Osteoblast (primary cell): ENCODE data around the gene EGFR. TPM values are rescaled to one million over a fixed set of nuclear protein-coding genes. Genes with fewer than 3 reads are reported as not detected.

Experiments used
- DNase-seq: peaks from one replicate; pipeline ENCODE4 v3.0.0; 2011; ENCODE audit warnings: low spot score, mixed read lengths; ENCODE audit not compliant: insufficient read length; ENCODE audit errors: missing footprints
- H2AFZ ChIP-seq: 2 replicates; pipeline ENCODE4 v1.6.0; 2011; ENCODE audit warnings: mild to moderate bottlenecking, low read length
- H3K27ac ChIP-seq: 2 replicates; pipeline ENCODE4 v1.5.1; 2011; ENCODE audit warnings: mild to moderate bottlenecking, low read depth, low read length, moderate library complexity
- H3K27me3 ChIP-seq: 2 replicates; pipeline ENCODE4 v1.6.0; 2012; ENCODE audit warnings: mild to moderate bottlenecking, control low read depth, inconsistent platforms, low read length, moderate library complexity; ENCODE audit not compliant: insufficient read depth
- H3K36me3 ChIP-seq: 2 replicates; pipeline ENCODE4 v1.5.1; 2011; ENCODE audit warnings: mild to moderate bottlenecking, low read length, control low read depth, moderate library complexity; ENCODE audit not compliant: insufficient read depth
- H3K4me1 ChIP-seq: 2 replicates; pipeline ENCODE4 v1.5.1; 2011; ENCODE audit warnings: mild to moderate bottlenecking, low read length, control low read depth, moderate library complexity; ENCODE audit not compliant: insufficient read depth
- H3K4me2 ChIP-seq: 2 replicates; pipeline ENCODE4 v1.6.0; 2011; ENCODE audit warnings: mild to moderate bottlenecking, low read length; ENCODE audit not compliant: insufficient read depth
- H3K4me3 ChIP-seq: fragments of 200-600 bp; sonication (generic); 3 replicates; pipeline ENCODE4 v1.5.1; 2012; ENCODE audit warnings: mild to moderate bottlenecking, low read length, inconsistent platforms; ENCODE audit not compliant: insufficient read depth
- H3K79me2 ChIP-seq: 2 replicates; pipeline ENCODE4 v1.6.0; 2012; ENCODE audit warnings: mild to moderate bottlenecking, low read length, control low read depth, inconsistent platforms; ENCODE audit not compliant: insufficient read depth
- H3K9me3 ChIP-seq: 2 replicates; pipeline ENCODE4 v1.5.1; 2011; ENCODE audit warnings: low read depth, low read length, control low read depth
- H4K20me1 ChIP-seq: 2 replicates; pipeline ENCODE4 v1.6.0; 2012; ENCODE audit warnings: mild to moderate bottlenecking, low read length, control low read depth; ENCODE audit not compliant: insufficient read depth
- total RNA-seq: library from RNA; depleted of rRNA; stranded (reverse); fragments of >200 nt; gene quantifications from 2 replicates; pipeline ENCODE4 v1.2.3, GENCODE V29; 2012
- TF ChIP-seq, protein P1 (sequence below): IDR thresholded peaks from 2 replicates; pipeline ENCODE4 v1.5.1; 2011; ENCODE audit warnings: mild to moderate bottlenecking, low read depth, low read length, moderate library complexity; ENCODE audit errors: extremely low read depth

Gene EGFR
- total RNA-seq, 1 donor: 104 TPM

DNA sequence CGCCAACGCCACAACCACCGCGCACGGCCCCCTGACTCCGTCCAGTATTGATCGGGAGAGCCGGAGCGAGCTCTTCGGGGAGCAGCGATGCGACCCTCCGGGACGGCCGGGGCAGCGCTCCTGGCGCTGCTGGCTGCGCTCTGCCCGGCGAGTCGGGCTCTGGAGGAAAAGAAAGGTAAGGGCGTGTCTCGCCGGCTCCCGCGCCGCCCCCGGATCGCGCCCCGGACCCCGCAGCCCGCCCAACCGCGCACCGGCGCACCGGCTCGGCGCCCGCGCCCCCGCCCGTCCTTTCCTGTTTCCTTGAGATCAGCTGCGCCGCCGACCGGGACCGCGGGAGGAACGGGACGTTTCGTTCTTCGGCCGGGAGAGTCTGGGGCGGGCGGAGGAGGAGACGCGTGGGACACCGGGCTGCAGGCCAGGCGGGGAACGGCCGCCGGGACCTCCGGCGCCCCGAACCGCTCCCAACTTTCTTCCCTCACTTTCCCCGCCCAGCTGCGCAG lies 424 bp downstream of the EGFR start:
- H3K9me3 ChIP-seq: no peaks in the 10 kb centered on the region
- peak overlapping the region; percentile 83 for H3K4me2 ChIP-seq
- peak overlapping the region; percentile 85 for H3K27ac ChIP-seq
- DNase-seq: peak; percentile 94
- no peaks in the 10 kb centered on the region for H3K27me3 ChIP-seq
- peaks cover 47% of the 10 kb centered on the region for H3K4me1 ChIP-seq
- peaks cover 7% of the 10 kb centered on the region for H4K20me1 ChIP-seq
- peaks cover 9% of the 10 kb centered on the region for H3K36me3 ChIP-seq
- H2AFZ ChIP-seq: no peak overlapping the region
- peaks cover 62% of the 10 kb centered on the region for H3K79me2 ChIP-seq
- H3K4me3 ChIP-seq: peak overlapping the region; percentile 82
- TF ChIP-seq, protein P1, sequence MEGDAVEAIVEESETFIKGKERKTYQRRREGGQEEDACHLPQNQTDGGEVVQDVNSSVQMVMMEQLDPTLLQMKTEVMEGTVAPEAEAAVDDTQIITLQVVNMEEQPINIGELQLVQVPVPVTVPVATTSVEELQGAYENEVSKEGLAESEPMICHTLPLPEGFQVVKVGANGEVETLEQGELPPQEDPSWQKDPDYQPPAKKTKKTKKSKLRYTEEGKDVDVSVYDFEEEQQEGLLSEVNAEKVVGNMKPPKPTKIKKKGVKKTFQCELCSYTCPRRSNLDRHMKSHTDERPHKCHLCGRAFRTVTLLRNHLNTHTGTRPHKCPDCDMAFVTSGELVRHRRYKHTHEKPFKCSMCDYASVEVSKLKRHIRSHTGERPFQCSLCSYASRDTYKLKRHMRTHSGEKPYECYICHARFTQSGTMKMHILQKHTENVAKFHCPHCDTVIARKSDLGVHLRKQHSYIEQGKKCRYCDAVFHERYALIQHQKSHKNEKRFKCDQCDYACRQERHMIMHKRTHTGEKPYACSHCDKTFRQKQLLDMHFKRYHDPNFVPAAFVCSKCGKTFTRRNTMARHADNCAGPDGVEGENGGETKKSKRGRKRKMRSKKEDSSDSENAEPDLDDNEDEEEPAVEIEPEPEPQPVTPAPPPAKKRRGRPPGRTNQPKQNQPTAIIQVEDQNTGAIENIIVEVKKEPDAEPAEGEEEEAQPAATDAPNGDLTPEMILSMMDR: no peak

DNA sequence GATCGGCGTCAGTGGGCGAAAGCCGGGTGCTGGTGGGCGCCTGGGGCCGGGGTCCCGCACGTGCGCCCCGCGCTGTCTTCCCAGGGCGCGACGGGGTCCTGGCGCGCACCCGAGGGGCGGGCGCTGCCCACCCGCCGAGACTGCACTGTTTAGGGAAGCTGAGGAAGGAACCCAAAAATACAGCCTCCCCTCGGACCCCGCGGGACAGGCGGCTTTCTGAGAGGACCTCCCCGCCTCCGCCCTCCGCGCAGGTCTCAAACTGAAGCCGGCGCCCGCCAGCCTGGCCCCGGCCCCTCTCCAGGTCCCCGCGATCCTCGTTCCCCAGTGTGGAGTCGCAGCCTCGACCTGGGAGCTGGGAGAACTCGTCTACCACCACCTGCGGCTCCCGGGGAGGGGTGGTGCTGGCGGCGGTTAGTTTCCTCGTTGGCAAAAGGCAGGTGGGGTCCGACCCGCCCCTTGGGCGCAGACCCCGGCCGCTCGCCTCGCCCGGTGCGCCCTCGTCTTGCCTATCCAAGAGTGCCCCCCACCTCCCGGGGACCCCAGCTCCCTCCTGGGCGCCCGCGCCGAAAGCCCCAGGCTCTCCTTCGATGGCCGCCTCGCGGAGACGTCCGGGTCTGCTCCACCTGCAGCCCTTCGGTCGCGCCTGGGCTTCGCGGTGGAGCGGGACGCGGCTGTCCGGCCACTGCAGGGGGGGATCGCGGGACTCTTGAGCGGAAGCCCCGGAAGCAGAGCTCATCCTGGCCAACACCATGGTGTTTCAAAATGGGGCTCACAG lies 1.1 kb downstream of the EGFR start:
- peaks cover 53% of the 10 kb centered on the region for H3K4me1 ChIP-seq

DNA sequence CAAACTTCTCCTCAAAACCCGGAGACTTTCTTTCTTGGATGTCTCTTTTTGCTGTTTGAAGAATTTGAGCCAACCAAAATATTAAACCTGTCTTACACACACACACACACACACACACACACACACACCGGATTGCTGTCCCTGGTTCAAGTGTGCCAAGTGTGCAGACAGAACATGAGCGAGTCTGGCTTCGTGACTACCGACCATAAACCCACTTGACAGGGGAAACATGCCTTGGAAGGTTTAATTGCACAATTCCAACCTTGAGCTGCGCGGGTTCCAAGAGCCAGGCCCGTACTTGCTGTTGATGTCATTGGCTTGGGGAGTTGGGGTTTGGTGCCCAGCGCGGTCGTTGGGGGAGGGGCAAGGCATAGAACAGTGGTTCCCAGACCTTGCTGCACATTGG lies 1.7 kb downstream of the EGFR start:
- H4K20me1 ChIP-seq: peaks cover 19% of the 10 kb centered on the region
- H3K27me3 ChIP-seq: no peaks in the 10 kb centered on the region
- peak; percentile 94 for DNase-seq
- no peaks in the 10 kb centered on the region for H3K9me3 ChIP-seq
- H3K4me3 ChIP-seq: peak overlapping the region; percentile 82
- H2AFZ ChIP-seq: no peak overlapping the region
- peaks cover 59% of the 10 kb centered on the region for H3K4me1 ChIP-seq
- peak overlapping the region; percentile 85 for H3K27ac ChIP-seq
- H3K36me3 ChIP-seq: peaks cover 12% of the 10 kb centered on the region
- H3K4me2 ChIP-seq: peak overlapping the region; percentile 83
- TF ChIP-seq, protein P1: no peak
- H3K79me2 ChIP-seq: peaks cover 74% of the 10 kb centered on the region

More for the DNA sequence above, 1.1 kb downstream of the EGFR start:
- TF ChIP-seq, protein P1: no peak
- Histone ChIP-seq H4K20me1 (peaks cover 13% of the 10 kb centered on the region), H3K9me3 (no peaks in the 10 kb centered on the region), H3K4me3 (peak overlapping the region; percentile 82), H3K4me2 (peak overlapping the region; percentile 83), H3K36me3 (peaks cover 9% of the 10 kb centered on the region), H3K27me3 (no peaks in the 10 kb centered on the region), H2AFZ (no peak overlapping the region), H3K79me2 (peaks cover 68% of the 10 kb centered on the region), H3K27ac (peak overlapping the region; percentile 85)
- peak; percentile 89 for DNase-seq

DNA sequence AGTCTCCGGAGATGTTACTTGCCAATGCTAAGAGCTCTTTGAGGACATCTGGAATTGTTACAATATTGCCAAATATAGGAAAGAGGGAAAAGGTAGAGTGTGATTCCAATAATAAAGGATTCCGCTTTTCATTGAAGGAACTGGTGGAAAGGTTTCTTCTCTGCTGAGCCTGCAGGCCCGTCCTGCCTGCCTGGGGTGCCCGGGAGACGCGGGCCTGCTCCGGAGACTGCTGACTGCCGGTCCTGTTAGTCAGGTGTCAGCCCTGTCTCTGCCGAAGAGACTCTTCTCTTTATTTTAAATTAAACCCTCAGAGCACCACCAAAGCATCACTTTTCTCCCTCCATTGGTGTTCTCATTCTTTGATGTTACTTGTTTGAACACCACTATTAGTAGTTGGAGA lies 2.2 kb downstream of the EGFR start:
- no peak overlapping the region for H2AFZ ChIP-seq
- TF ChIP-seq, protein P1: no peak
- DNase-seq: no peak
- peak overlapping the region; percentile 85 for H3K27ac ChIP-seq
- peak overlapping the region; percentile 83 for H3K4me2 ChIP-seq
- no peaks in the 10 kb centered on the region for H3K27me3 ChIP-seq
- H3K4me1 ChIP-seq: peaks cover 63% of the 10 kb centered on the region
- peaks cover 20% of the 10 kb centered on the region for H4K20me1 ChIP-seq
- H3K79me2 ChIP-seq: peaks cover 80% of the 10 kb centered on the region
- no peaks in the 10 kb centered on the region for H3K9me3 ChIP-seq
- H3K4me3 ChIP-seq: peak overlapping the region; percentile 82
- peaks cover 18% of the 10 kb centered on the region for H3K36me3 ChIP-seq
